Activated CD8-positive, alpha-beta memory T cell treated with anti-CD3 and anti-CD28 coated beads, Interleukin-2, amount 50 U/mL, for 24 hours (primary cell): Measurements from ENCODE around the gene SLC27A3.

Experiments
- DNase-seq: peaks from one replicate; pipeline ENCODE4 v3.0.0-alpha.2; 2020; ENCODE audit errors: extremely low read depth

SLC27A3 gene

DNA sequence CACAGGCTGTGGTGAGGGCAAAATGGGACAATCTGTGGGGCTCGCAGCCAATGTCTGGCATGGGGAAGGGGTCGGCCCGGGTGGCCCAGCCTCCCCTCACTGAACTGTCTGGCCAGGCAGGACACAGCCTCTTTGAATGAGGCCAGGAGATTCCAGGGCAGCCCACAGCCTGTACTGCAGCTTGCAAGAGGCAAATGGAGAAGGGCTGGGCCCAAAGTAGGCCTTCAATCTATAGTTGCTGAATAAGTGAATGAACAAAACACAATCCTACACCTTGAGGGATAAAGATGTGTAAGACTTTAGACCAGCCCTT is 23.2 kb downstream of the SLC27A3 start:
- no peak for DNase-seq

DNA sequence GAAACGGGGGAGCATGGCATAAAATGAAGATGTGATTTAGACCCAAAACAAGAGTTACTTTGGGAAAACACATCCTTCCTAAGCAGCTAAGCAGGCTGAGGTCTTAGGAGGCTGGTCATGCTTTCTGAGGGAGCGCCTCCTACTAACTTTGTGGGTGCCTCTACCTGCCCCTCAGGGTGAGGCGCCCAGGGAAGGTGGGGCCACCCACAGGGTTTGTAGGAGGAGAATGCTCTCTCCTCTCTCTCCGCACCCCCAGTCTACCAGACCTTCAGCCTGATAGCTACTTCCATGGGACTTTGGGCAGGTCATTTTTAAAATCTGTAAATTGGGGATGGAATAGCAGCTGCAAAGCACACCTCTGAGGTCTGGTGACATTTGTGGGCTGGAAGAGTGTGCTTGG is 23.8 kb downstream of the SLC27A3 start:
- DNase-seq: no peak

DNA sequence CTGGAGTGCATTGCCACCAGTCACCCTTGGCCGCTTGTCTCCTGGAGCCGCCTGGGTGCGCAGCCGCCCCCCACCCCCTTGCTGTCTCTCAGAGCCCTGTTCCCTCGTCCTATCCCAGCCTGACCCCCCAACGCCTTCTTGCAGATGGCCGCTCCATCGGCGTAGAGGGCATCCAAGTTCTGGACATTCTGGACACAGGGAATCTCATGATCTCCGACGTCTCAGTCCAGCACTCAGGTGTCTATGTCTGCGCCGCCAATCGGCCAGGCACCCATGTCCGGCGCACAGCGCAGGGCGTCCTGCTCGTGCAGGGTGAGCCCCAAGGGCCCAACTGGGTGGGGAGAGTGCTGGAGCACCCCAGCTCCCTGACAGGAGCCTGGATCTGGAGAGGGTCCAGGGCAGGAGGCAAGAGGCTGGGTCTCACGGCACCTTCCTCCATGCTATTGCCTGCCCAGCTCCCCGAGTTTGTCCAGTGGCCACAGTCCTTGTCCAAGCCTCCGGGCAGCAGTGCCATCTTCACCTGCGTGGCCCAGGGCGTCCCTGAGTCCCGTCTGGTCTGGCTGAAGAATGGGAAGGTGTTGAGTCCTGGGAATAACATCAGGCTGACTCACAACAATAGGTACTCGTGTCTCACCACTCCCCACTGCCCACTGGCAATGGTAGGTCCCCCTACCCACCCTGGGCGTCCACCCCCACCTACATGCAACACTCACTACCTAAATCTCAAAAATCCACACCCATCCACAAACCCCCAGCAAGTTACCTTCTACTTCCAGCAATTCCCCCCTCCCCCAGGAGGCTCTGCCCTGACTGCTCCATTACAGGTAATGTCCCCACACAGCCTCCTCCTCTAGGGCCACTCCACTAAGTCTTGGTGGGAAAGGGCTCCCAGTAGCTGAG is 24.6 kb downstream of the SLC27A3 start:
- no peak for DNase-seq

DNA sequence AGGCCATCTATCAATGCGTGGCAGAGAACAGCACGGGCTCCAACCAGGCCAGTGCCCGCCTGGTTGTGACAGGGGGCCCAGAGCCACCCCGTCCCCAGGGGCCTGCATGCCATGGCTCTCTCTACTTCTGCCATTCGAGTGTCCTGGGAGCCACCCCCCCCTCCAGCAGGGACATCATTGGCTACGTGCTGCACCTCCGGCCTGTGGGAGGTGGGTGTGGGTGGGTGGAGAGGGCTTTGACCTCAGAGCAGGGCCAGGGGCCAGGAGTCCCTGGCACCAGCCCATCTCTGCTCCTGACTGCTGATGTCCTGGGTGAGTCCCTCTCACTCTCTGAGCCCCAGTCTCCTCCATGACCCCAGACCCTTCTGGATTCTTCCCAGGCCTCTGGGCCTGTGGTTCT is 25.3 kb downstream of the SLC27A3 start:
- DNase-seq: no peak

DNA sequence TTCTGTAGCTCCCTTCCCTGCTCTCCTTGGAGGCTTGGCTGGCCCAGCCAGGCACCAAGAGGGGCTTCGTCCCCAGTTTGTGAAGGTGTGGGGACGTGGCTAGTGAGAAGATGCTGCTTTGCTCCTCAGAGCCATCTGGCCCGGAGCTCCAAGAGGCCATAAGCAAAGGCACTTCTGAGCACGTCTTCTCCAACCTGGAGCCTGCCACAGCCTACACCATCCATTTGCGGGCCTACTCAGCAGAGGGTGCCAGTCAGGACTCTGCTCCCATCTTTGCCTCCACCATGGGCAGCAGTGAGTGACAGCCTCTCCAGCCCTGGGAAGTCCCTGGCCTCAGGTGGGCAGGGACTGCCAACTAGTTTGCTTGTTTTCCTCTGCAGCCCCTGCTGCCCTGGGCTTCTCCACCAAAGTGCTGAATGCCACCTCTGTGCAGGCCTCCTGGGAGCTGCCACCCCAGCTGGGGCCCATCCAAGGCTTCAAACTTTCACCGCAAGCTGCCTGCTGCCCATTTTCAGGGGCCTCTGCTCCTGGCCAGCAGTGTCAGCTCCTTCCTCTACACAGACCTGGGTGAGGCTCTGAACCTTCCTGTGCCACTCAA is 25.9 kb downstream of the SLC27A3 start:
- no peak for DNase-seq

DNA sequence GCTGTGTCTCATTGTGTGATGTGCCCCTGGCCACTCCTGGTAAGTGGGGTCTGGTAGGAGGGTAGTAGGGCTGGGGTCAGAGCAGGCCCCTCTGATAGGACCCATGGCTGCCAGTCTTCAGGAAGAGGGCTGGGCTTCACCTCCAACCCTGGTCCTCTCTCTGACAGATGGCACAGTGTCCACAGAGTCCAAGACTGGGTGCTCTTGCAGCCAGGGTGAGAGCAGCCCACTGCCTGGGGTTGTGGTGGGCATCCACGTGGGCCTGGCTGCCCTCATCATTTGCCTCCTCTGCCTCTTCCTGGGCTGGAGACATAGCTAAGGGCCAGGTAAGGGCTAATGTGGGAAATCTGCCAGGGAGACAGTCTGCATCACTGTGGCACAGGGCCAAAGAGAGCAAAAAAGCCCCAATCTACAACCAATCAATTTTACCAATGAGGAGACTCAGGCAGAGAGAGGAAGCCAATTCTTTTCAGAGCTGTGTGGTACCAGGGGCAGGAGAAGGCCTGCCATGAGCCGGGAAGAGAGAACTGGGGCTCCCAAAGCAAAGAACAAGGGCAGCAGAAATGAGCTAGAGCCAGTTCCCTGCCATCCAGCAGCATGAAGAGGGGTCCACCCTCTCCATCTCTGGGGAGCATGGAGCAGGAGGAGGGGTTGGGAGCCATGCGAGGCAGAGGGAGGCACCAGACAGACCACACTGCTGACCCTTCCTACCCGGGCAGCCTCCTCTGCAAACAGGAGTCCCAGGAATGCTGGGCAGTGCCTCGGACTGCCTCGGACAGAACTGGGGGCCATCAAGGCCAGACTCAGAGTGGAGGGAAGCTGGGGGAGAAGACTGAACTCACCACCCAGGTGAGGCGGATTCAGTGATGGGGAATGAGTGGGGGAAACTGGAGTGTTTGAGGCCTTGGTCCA is 26.8 kb downstream of the SLC27A3 start:
- no peak for DNase-seq

DNA sequence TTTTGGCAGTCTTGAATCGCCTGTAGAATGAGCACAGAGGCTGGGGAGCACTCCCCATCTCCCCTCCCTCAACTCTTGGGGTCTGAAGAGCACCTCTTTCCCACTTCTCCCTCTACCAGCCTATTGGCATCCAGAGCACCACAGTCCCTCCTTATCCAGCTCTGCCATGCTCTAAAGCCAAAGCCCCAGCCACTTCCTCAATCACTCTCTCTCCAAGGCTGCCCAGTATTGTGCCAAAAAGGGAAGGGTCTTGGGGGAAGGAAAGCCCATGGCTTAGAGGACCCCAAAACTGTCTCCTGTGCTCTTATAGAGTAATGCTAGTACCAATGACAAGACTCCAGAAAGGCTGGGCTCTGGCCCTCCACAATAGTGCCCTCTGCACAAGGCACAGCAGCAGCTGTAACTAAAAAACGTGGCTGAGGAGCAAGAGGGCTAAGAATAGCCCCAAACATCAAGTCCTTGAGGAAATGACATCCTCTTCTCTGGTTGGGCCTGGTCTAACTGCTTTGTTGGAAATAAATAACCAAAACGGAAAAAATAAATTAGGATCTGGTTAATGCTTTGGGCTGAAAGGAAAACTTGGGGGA is 28.4 kb downstream of the SLC27A3 start:
- no peak for DNase-seq

DNA sequence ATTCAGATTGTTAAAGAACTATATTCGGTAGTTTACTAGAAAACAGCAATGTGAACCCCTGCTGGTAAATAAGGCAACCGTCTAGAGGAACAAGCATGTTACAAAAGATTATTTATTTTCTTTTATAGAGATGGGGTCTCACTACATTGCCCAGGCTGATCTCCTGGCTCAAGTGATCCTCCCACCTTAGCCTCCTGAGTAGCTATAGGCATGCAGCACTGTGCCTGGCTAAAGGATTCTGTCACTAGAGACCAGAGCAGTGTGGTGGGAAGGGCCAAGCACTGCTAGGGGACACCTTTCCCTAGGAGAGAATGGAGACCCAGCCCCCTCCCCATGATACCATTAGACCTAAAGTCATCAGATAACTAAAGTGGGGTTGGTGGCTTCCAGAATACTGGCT is 28.9 kb downstream of the SLC27A3 start:
- no peak for DNase-seq

DNA sequence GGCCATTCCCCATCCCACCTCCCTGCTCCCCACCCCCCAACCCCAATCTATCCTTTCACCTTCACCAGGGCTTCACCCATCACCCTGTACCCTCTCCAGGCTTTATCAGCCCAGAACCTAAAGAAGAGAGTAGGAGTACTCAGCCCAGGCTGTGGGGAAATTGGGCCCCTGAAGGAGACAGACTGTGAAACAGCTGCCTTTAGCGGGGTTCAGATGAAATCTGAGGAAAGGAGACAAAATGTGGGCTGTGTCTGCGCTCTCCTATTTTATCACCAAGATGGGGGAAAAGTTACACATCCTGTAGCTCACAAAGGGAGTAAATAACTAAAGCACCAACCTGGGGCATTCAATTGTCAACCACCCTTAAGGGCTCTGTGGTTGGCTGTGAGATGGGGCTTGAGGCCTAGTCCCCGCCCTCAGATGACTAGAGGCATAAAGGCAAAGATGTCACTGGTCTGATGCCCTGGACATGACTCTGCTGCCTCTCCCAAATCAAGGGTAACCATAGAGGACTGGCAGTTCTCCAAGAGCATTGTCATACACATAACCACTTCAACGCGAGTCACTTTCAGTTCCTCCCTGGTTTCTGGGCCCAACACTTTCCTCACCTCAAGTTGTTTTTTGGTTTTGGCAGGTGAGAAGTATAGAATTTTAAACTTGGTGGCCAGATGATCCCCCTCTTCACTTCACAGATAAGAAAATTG is 30.0 kb downstream of the SLC27A3 start:
- DNase-seq: peak; percentile 47

DNA sequence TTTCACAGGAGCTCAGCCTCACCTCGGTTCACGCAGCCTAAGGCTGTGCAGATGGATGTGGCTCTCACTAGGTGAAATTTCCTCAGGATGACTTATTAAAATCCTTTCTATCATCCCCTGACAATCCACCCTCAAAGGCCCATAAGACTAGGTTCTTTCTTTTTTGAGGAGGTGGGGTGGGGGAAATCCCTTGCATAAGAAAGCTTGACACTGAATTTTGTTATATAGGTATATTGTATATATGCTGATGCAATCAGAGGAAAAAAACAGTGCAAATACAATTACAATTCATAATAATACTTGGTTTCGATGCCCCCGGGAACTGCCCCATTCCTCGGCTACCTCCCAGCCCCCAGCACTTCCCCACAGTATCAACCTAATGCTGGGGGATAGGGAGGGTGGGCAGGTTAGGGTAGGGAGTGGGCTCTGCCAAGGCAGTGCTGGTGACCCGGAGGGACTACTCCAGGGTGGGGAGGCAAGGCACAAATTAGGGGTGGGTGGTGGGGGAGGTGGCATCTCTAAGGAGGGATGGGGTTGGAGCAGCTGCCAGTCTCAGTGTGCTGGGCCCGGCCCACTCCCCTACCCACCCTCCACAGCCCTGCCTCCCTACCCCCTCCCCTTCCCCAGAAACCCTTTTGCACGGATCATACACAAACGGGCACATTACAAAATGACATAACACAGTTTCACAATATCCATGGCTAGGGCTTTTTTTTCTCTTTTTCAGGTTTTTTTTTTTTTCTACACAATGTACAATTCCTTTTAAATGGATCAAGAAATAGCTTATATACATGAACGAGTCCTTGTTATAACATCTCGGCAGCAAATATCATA is 30.9 kb downstream of the SLC27A3 start:
- DNase-seq: no peak

DNA sequence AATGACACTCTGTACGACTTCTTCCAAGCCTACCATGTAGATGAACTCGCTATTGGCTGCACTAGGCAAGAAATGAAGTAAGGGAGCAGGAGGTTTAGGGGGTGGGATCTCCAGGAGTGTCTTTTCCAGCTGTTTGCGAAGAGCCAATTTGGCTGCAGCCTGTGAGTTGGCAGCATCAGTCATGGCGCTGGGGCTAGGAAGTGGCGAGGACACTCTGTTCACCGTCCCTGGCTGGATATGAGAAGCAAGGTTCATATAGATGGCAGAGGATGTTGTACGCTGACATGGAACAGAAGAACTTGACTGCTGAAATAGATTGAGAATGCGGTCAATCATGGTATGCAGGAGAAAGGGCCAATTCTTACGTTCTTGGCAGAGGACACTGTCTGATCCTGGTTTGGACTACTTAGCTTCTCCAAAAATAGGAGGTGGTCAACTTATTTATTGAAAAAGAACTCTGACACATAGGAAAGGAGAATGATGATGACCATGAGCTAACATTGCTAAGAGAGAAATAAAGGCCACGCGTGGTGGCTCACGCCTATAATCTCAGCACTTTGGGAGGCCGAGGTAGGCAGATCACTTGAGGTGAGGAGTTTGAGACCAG is 41.2 kb downstream of the SLC27A3 start:
- DNase-seq: no peak

DNA sequence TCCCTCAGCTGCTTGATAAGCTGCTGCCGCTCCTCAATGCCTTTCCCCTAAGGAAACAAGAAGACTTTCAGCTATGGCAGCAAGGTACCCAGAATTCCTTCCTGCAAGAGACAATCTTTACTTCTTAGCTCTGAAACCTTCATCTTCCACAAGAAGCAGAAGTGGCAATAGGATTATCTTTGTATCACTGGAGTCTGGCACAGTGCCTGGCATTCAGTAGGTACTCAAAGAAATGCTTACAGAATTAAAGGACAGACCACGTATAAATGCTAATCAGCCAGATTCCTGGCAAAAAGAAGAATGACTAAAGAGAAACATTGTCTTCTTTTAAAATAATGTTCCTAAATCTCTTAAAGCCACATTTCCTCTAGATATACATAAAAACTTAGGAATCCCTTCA is 43.7 kb downstream of the SLC27A3 start:
- DNase-seq: no peak

DNA sequence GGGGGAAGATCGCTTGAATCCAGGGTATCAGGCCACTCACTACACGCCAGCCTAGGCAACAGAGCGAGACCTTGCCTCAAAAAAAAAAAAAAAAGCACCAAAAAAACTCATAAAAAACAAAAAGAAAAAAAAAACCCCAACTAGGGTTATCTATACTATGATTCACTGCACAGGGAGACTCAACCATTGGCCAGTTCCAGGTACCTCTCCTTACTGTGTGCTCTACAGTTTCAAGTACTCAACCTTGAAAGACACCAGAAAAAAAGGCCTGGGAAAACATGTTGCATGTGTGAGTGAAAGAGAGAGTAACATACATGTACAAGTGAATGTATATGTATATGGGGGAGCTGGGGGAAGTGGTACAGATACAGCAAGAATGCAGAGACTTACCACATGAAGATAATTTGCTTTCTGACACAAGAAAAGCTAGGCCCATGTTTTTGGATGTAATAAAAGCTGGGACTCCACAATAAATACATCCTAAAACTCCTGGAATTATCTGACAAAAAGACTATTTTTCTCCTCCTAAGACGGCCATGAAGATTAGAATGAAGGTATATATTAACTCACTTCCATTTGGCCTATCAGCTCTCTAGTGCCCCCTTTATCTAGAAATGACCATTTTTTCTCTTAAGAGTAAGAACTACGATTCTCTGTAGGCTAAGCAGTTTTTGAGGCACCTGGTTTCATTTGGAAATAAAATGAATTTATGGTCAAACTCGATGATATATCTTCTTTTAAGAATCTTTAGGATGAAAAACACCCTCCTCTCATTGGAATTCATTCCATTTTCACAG is 52.2 kb downstream of the SLC27A3 start:
- no peak for DNase-seq
